Measurements from ENCODE around the gene F11R.

DNA sequence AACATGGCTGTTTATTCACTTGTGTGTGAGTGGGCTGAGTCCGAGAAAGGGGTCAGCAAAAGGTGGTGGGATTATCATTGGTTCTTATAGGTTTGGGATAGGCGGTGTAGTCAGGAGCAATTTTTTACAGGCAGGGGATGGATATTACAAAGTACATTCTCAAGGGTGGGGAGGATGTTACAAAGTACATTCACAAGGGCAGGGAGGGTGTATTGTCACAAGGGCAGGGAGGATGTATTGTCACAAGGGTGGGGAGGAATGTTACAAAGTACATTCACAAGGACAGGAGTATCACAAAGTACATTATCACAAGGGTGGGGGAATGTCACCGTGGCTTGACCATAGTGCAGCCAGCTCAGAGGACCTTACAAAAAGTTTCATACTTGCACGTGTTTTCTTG is 35.2 kb downstream of the F11R start:
- TF ChIP-seq POLR2A (IDR thresholded peaks at IDR 0.05; ENCODE audit: insufficient read depth in 1 of 2, low read depth in 2 of 2, low read length in 2 of 2) = no peak
- TF ChIP-seq EP300 (IDR thresholded peaks at IDR 0.05; ENCODE audit: low read depth in 2 of 2, low read length in 2 of 2) = no peak
- no peak for TF ChIP-seq EP300 (CRISPR knock-in tag; IDR thresholded peaks at IDR 0.05; ENCODE audit: borderline replicate concordance)

Measured in HepG2 (cell line).